Stimulated activated CD4-positive, alpha-beta T cell treated with anti-CD3 and anti-CD28 coated beads, Interleukin-12 subunit alpha, Interleukin-12 subunit beta, amount 100 ng/mL, for 4 hours (primary cell): ENCODE measurements around the gene NLRP6.
"Not testable (repeated sequence)": the region's sequence is repeated elsewhere in the genome, so short reads cannot be mapped to it uniquely, and the experiment has no call there.

Experiments used
- DNase-seq: peaks from one replicate; pipeline ENCODE4 v3.0.0-alpha.2; 2020

Gene NLRP6

GRCh38 chr11:309979-310572, 31.9 kb downstream of the NLRP6 start:
- DNase-seq, result not testable (repeated sequence)

- not testable (repeated sequence) for DNase-seq
Measured at GRCh38 chr11:311013-311748, 33.0 kb downstream of the NLRP6 start.

- DNase-seq, result no peak
Measured at GRCh38 chr11:312092-312816, 34.0 kb downstream of the NLRP6 start.

DNA sequence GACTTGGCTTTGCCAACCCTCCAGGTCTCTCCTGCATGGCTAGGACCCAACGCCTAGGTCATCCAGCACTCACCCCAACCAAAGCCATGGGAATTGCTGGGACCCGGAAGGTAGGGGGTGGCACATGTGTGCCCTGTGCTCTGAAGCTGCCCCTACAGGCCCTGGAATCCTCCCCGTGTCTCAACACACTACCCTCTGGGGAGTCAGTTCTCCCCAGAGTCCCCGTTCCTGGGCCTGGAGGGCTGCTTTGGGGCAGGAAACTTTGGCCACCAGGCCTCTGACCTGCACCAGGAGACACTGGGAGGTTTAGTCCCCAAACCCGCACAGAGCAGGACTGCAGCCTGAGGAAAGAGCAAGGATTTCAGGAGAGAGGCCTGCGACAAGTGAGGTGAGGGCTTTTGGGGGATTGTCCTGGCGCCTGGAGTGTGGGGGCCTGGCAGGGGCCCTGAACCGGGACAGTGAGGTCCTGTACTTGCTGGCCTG, 35.1 kb downstream of the NLRP6 start:
- DNase-seq, result no peak

DNA sequence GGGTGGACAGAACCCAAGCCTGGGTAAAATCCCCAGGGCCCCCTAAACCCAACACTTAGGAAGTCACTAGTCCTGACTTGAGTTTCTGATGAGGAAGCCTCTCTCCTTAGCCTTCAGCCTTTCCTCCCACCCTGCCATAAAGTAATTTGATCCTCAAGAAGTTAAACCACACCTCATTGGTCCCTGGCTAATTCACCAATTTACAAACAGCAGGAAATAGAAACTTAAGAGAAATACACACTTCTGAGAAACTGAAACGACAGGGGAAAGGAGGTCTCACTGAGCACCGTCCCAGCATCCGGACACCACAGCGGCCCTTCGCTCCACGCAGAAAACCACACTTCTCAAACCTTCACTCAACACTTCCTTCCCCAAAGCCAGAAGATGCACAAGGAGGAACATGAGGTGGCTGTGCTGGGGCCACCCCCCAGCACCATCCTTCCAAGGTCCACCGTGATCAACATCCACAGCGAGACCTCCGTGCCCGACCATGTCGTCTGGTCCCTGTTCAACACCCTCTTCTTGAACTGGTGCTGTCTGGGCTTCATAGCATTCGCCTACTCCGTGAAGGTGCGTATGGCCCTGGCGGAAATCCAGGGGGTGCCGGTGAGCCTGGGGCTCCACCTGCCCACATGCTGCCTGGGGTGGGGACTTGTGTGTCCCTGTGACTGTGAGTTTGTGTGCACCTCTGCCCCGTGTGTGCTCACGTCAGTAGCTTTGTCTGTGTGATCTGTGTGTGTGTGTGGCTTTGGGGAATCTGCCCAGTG, 35.8 kb downstream of the NLRP6 start, which contains the start of gene IFITM1:
Gene IFITM1 (plus strand): TSS at position 254 of the 767 bp plus-strand sequence. CDS start 131 bp downstream, at position 385.
- DNase-seq, result no peak

DNA sequence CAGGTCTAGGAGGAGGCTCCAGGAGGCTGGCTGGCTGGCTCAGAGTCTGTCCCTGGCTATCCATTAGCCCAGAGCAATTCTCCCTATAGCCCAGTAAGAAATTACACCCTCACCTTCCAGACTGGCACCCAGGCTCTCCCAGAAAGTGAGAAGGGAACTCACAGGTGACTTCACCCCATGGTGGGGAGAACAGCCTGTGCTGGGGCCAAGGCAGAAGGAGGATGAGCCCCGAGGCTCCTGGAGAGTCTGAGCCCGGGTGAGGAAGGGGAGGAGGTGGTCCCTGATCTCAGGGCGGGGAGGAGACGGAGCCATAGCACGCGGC, 36.3 kb downstream of the NLRP6 start:
- DNase-seq, result not testable (repeated sequence)

- DNase-seq, result no peak
Measured at GRCh38 chr11:315051-315481, 36.9 kb downstream of the NLRP6 start.

- DNase-seq, result no peak
Measured at GRCh38 chr11:315516-315994, 37.3 kb downstream of the NLRP6 start.

DNA sequence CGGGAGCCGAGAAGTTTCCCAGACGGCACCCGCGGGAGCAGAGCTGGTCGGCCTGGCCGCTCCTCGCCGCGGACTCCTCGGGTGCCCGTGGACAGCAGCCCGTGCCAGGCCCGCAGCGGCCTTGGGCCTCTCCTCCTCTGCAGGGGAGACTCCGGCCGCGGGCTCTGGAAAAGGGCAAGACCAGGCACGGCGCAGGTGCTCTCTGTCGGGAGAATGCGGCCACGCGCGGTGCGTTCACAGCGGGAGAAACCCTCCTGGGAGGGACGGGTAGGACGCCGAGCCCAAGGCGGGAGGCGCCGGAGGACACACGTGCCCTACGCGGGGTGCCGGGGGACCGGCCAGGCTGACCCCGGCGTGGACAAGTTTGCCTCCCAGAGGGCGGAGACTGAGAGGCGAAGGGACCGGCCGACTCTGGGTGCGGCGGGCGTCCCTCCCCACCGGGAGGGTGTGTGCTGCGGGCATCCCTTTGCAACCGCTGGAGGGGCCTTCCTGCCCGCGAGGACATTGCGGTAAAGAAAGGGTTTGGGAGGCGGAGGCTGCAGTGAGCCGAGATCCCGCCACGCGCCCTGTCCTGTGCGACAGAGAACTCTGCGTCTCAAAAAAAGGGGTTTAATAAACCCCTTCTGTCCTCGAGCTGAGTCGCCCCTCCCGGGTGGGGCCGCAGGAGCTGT, 38.0 kb downstream of the NLRP6 start:
- no peak for DNase-seq

DNA sequence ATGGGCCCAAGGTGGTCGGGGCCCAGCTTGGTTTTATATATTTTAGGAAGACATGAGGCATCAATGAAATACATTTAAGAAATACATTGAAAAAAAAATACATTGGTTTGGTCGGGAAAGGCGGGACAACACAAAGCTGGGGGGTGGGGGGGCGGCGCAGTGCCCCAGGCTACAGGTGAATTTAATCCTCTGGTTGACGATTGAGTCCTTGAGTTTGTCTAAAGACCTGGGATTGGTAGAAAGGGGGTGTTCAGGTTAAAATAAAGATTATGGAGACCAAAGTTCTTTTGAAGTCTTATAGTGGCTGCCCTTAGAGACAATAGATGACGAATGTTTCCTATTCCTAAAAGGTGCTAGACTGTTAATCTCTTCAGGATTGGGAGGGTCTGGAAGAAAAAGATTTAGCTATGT, 38.7 kb downstream of the NLRP6 start:
- no peak for DNase-seq

GRCh38 chr11:317668-318404, 39.6 kb downstream of the NLRP6 start:
- DNase-seq, result not testable (repeated sequence)

DNA sequence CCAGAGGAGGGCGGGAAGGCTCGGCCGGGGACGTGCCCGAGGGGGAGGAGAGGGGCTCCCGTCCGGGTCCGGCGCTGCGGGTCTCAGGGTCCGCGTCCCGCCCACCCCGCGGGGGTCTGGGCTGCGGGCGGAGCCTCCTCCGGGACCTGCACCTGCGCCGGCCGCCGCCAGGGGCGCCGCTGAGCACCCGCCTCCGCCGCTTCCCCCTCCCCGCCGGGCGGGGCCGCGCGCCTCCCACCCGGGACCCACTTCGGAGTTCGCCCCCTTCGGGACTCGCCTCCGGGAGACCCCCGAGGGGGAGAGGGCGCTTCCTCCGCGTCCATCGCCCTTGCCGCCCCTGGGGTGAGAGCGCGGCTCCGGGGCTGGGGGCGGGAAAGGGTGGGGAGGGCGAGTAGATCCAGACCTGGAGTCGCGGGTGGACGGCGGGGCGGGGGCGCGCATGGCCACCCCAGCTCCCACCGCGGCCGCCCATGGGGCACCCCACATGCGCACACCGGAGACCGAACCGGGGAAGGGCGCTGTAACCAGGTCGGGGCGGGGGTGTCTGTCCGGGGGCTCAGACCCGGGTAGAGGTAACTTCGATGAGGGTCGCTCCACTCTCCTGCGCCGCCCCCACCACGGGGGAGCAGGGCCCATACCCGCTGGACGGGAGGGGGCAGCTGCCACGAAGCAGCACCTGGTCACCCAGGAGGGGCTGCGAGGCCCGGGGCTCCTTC, 40.4 kb downstream of the NLRP6 start:
- not testable (repeated sequence) for DNase-seq

GRCh38 chr11:319121-319887, 41.1 kb downstream of the NLRP6 start:
- not testable (repeated sequence) for DNase-seq

- DNase-seq, result not testable (repeated sequence)
Measured at GRCh38 chr11:319888-320273, 41.7 kb downstream of the NLRP6 start.

DNA sequence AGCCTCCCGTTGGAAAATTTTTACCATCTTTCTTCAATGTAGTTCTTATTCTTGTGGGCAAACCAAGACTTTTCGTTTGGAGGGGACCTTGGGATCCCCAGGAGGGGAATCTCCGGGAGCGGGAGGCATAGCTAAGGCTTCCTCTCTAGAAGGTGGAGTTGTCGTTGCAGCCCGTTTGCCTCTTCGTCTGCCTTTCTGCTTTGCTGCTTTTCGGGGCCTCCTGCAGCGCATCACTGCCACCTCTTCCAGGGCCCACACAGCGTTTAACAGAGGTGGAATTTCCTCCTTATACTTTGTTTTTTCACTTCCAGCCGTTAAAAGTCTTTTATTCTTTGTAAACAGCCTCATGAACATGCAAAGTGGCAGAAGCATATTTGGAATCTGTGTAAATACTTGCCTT, 45.9 kb downstream of the NLRP6 start:
- no peak for DNase-seq

- not testable (repeated sequence) for DNase-seq
Measured at GRCh38 chr11:324593-325517, 46.6 kb downstream of the NLRP6 start.

DNA sequence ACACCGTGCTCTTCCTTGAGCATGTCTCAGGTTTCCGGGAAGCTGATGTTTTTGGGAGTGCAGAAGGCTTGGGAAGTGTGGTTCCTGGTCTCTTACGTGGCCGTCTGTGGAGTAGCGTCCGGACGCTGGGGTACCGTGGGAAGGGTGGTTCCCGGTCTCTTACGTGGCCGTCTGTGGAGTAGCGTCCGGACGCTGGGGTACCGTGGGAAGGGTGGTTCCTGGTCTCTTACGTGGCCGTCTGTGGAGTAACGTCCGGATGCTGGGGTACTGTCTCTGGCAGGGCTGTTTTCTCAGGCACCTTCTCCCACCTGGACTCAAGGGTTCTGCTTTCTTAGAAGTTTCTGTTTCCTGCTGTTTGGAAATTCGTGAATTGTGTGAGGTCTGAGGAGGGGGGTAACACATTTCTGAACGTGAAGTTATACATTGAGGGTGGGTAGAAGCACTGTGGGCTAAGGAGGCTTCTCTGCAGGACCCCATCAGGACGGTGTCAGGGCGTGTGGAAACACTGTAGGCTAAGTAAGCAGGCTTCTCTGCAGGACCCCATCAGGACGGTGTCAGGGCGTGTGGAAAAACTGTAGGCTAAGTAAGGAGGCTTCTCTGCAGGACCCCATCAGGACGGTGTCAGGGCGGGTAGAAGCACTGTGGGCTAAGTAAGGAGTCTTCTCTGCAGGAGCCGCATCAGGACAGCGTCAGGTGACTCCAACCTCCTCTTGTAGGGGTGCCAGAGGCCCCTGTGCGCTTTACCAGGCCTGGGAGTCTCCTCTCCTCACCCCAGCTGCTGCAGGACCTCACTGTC, 47.8 kb downstream of the NLRP6 start:
- DNase-seq, result no peak

- no peak for DNase-seq
Measured at GRCh38 chr11:326592-326841, 48.3 kb downstream of the NLRP6 start.
